Keratinocyte (primary cell): ENCODE data around the gene LENG1. TPM values are rescaled to one million over a fixed set of nuclear protein-coding genes. Genes with fewer than 3 reads are reported as not detected.

ENCODE experiments used
- DNase-seq: peaks from one replicate; pipeline ENCODE4 v3.0.0-alpha.2; 2011; ENCODE audit warnings: low read depth, missing footprints, low spot score
- FAIRE-seq: peaks from 2 replicates; lab custom pipeline; 2011; peaks lifted over from hg19 to GRCh38; lab: Jason Lieb, UNC
- H2AFZ ChIP-seq: 2 replicates; pipeline ENCODE4 v1.6.0; 2012; ENCODE audit warnings: low read length, control low read depth, inconsistent platforms; ENCODE audit not compliant: control insufficient read depth
- H3K27ac ChIP-seq: 2 replicates; pipeline ENCODE4 v1.5.1; 2011; ENCODE audit warnings: low read length; ENCODE audit not compliant: control insufficient read depth, insufficient read depth
- H3K27me3 ChIP-seq: 3 replicates; pipeline ENCODE4 v1.6.0; 2011; ENCODE audit warnings: low read length; ENCODE audit not compliant: control insufficient read depth, insufficient read depth; ENCODE audit errors: extremely low read depth
- H3K36me3 ChIP-seq, 2 experiments: 2 replicates in 1 of 2; 3 replicates in 1 of 2; pipeline ENCODE4 v1.5.1; 2011; ENCODE audit warnings: low read length in 2 of 2, mild to moderate bottlenecking in 1 of 2; ENCODE audit not compliant: control insufficient read depth in 2 of 2, insufficient read depth in 2 of 2; ENCODE audit errors: extremely low read depth in 1 of 2
- H3K4me1 ChIP-seq: 3 replicates; pipeline ENCODE4 v1.5.1; 2011; ENCODE audit warnings: low read length; ENCODE audit not compliant: control insufficient read depth, insufficient read depth; ENCODE audit errors: extremely low read depth
- H3K4me2 ChIP-seq: 3 replicates; pipeline ENCODE4 v1.6.0; 2011; ENCODE audit warnings: low read depth, low read length; ENCODE audit not compliant: control insufficient read depth, insufficient read depth; ENCODE audit errors: extremely low read depth
- H3K4me3 ChIP-seq, 3 experiments: fragments of 200-600 bp in 1 of 3; sonication (generic) in 1 of 3; 2 replicates in 2 of 3; 3 replicates in 1 of 3; pipeline ENCODE4 v1.5.1; 2011 to 2016; ENCODE audit warnings: low read length in 3 of 3, mild to moderate bottlenecking in 3 of 3, control low read depth in 2 of 3, inconsistent platforms in 1 of 3, low read depth in 1 of 3, mixed read lengths in 1 of 3, mixed run types in 1 of 3, moderate library complexity in 1 of 3; ENCODE audit not compliant: control insufficient read depth in 2 of 3, insufficient read depth in 2 of 3; ENCODE audit errors: extremely low read depth in 1 of 3
- H3K79me2 ChIP-seq: 2 replicates; pipeline ENCODE4 v1.6.0; 2012; ENCODE audit warnings: low read length; ENCODE audit not compliant: control insufficient read depth, insufficient read depth
- H3K9ac ChIP-seq: 3 replicates; pipeline ENCODE4 v1.6.0; 2011; ENCODE audit warnings: low read length; ENCODE audit not compliant: control insufficient read depth, insufficient read depth; ENCODE audit errors: extremely low read depth
- H3K9me1 ChIP-seq: 3 replicates; pipeline ENCODE4 v1.6.0; 2011; ENCODE audit warnings: low read length; ENCODE audit not compliant: control insufficient read depth, insufficient read depth; ENCODE audit errors: extremely low read depth
- H3K9me3 ChIP-seq: 2 replicates; pipeline ENCODE4 v1.5.1; 2012; ENCODE audit warnings: low read depth, low read length; ENCODE audit not compliant: control insufficient read depth
- H4K20me1 ChIP-seq: 3 replicates; pipeline ENCODE4 v1.6.0; 2011; ENCODE audit warnings: low read length; ENCODE audit not compliant: control insufficient read depth, insufficient read depth; ENCODE audit errors: extremely low read depth
- CTCF ChIP-seq, 3 experiments: IDR thresholded peaks in 1 of 3; conservative IDR thresholded peaks in 1 of 3; optimal IDR thresholded peaks in 1 of 3; 2 replicates in 2 of 3; 3 replicates in 1 of 3; pipeline versions ENCODE3 to v1.5.1; 2011; ENCODE audit warnings: low read length in 3 of 3, mild to moderate bottlenecking in 3 of 3, moderate library complexity in 2 of 3, control low read depth in 1 of 3, inconsistent platforms in 1 of 3; ENCODE audit not compliant: insufficient read depth in 2 of 3; ENCODE audit errors: extremely low read depth in 1 of 3
- EZH2 ChIP-seq: IDR thresholded peaks from one replicate; pipeline ENCODE4 v1.6.1; 2012; ENCODE audit warnings: inconsistent platforms, mild to moderate bottlenecking, low read length, moderate library complexity
- dilution Hi-C: fragments of 300-500 bp; cut with MboI; formaldehyde crosslinking; loops from one replicate; pipeline ENCODE4 v1.7.0; 2020; ENCODE audit warnings: low sequenced_read_pairs; ENCODE audit not compliant: extremely low pct_ligation_motif_present
- polyA plus RNA-seq, 5 experiments: library from polyadenylated mRNA; depleted of rRNA in 3 of 5; stranded (reverse) in 3 of 5; stranded (forward) in 1 of 5; unstranded in 1 of 5; fragments of >200 nt; gene quantifications; 1 replicate in 1 of 5; 2 replicates in 3 of 5; 3 replicates in 1 of 5; pipeline versions ENCODE4 v1.2.1 to v1.2.3, GENCODE V29; 2011 to 2012; ENCODE audit warnings: missing spikeins in 2 of 5, low read depth in 1 of 5, low replicate concordance in 1 of 5

LENG1 gene
- polyA plus RNA-seq, 1 donor (not counting 4 experiments of a cell fraction or from before 2014, with no cell fraction given) = 3.4 TPM

DNA sequence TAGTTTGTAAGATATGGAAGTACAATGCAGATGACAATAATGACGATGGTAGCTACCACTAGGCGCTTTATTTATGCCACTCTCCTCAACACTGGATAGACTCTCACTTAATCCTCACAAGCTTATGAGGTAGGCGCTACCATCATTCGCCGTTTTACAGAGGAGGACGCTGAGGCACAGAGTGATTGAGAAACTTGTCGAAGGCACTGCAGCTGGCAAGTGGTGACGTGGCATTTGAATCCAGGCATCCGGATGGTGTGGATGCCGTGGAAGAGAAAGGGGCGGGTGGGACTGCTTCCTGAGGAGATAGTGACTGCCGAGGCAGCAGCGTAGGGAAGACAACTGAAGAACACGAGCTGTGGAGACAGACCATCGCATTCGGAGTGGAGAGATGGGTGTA lies 39.9 kb upstream of the LENG1 start:
- TF ChIP-seq EZH2 = no peak
- no peak for TF ChIP-seq CTCF (optimal IDR thresholded peaks at IDR 0.05 in 1 of 3, IDR thresholded peaks at IDR 0.05 in 1 of 3, conservative IDR thresholded peaks at IDR 0.05 in 1 of 3; ENCODE audit: extremely low read depth in 1 of 3, insufficient read depth in 2 of 3, low read length in 3 of 3)
- peaks cover 14 to 33% of the 10 kb centered on the region in 2 experiments for H3K36me3 ChIP-seq
- FAIRE-seq (no peak), DNase-seq (no peak)
- dilution Hi-C loops = no loop called here
- no peak overlapping the region for H3K27ac ChIP-seq
- peaks cover 33% of the 10 kb centered on the region for H4K20me1 ChIP-seq
- H3K27me3 ChIP-seq = no peaks in the 10 kb centered on the region
- peaks cover 38% of the 10 kb centered on the region for H3K79me2 ChIP-seq
- peaks cover 1% of the 10 kb centered on the region for H3K9me1 ChIP-seq
- H3K4me1 ChIP-seq = peaks cover 33% of the 10 kb centered on the region
- H3K4me2 ChIP-seq = no peak overlapping the region
- no peak overlapping the region for H2AFZ ChIP-seq
- no peak overlapping the region for H3K9ac ChIP-seq
- H3K9me3 ChIP-seq = no peaks in the 10 kb centered on the region
- H3K4me3 ChIP-seq = no peak overlapping the region

DNA sequence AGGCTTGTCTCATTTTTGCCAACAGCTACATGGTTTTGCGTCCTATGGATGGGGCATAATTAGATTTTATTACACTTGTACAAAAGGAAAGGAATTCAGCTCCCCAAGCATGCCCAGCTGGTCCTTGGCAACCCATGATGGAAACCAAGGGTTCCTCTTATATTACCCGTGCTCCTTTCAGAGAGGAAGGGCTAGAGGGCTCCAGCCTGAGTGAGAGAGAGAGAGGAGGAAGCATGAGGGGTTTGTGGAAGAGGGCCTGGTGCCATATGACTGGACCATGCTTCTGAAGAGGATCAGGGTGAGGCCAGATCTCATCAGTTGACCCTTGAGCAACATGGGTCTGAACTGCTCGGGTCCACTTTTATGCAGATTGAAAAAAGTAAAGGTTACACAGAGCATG lies 37.6 kb upstream of the LENG1 start:
- peak overlapping the region; percentile 15 for H2AFZ ChIP-seq
- no peaks in the 10 kb centered on the region for H3K9me3 ChIP-seq
- no peak for DNase-seq
- no peak overlapping the region for H3K27ac ChIP-seq
- no peaks in the 10 kb centered on the region for H3K9me1 ChIP-seq
- H3K4me3 ChIP-seq = no peak overlapping the region
- TF ChIP-seq EZH2 (no peak), CTCF (optimal IDR thresholded peaks at IDR 0.05 in 1 of 3, IDR thresholded peaks at IDR 0.05 in 1 of 3, conservative IDR thresholded peaks at IDR 0.05 in 1 of 3; ENCODE audit: extremely low read depth in 1 of 3, insufficient read depth in 2 of 3, low read length in 3 of 3) (no peak)
- dilution Hi-C loops = no loop called here
- H3K27me3 ChIP-seq = no peaks in the 10 kb centered on the region
- H3K36me3 ChIP-seq = peaks cover 9 to 20% of the 10 kb centered on the region in 2 experiments
- peaks cover 11% of the 10 kb centered on the region for H4K20me1 ChIP-seq
- H3K9ac ChIP-seq = no peak overlapping the region
- peaks cover 27% of the 10 kb centered on the region for H3K79me2 ChIP-seq
- no peak for FAIRE-seq
- peaks cover 17% of the 10 kb centered on the region for H3K4me1 ChIP-seq
- H3K4me2 ChIP-seq = no peak overlapping the region
